Transverse colon (tissue), 4 donors: ENCODE results near the gene FOXR1.

ENCODE experiments used
- CTCF ChIP-seq, 5 experiments: fragments of 200-600 bp in 3 of 5; fragments of 450-650 bp in 2 of 5; sonication (generic) in 3 of 5; IDR thresholded peaks; 1 replicate in 2 of 5; 2 replicates in 3 of 5; pipeline ENCODE4 v1.5.1; 2016 to 2017; ENCODE audit warnings: antibody characterized with exemption in 5 of 5, inconsistent platforms in 3 of 5, mild to moderate bottlenecking in 2 of 5, moderate library complexity in 1 of 5
- EP300 ChIP-seq: sonication (generic); formaldehyde crosslinking; IDR thresholded peaks from one replicate; pipeline ENCODE4 v1.6.1; 2017; ENCODE audit warnings: antibody characterized with exemption, low read depth
- POLR2A ChIP-seq: fragments of 450-650 bp; IDR thresholded peaks from one replicate; pipeline ENCODE4 v1.6.1; 2016; ENCODE audit warnings: antibody characterized with exemption, mild to moderate bottlenecking, moderate library complexity
- POLR2AphosphoS5 ChIP-seq, 3 donors: sonication (generic); formaldehyde crosslinking; IDR thresholded peaks; one replicate each; pipeline ENCODE4 v1.6.1; 2016; ENCODE audit warnings: antibody characterized with exemption in 3 of 3

GRCh38 chr11:119016216-119017009 is 44.9 kb downstream of the FOXR1 start:
- TF ChIP-seq POLR2A (no peak), CTCF (IDR thresholded peaks at IDR 0.05) (no peak), POLR2AphosphoS5 (IDR thresholded peaks at IDR 0.05) (no peak), EP300 (no peak)
